Activated CD4-positive, alpha-beta T cell treated with anti-CD3 and anti-CD28 coated beads, Interleukin-2, amount 50 U/mL, for 1 hour (primary cell): ENCODE measurements around the gene CEP131.

Experiments used
- DNase-seq: peaks from one replicate; pipeline ENCODE4 v3.0.0-alpha.2; 2020

CEP131 gene

DNA sequence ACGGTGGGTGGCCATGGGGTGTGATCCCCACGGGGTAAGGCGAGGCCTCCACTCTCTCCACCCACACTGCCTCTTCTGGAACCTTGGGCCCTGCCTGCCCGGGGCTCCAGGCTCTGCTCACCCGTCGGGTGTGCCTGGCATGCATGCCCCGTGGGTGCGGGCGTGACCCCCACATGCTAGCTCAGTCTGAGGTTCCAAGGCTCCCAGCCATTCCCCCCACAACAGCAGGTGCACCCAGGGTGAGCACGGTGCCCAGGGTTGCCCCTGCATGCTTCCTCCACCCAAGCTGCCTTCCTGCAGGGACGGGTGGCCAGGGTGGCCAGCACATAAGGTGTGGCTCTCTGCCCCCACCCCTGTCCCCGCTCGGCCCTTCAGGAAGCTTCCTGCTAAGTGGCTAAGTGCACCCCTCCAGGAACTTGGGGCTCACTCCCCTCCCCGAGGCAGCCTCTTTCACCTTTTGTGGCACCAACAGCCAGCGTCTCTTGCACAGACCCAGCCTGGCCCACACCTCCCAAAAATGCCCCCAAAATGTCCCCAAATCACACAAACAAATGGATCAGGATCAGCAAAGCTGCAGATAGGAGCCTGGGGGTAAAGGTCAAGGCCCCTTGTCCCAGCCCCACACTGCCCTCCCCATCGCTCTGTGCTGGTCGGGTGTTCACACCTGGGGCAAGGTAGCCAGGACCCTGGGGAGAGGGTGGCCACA is 78.9 kb downstream of the CEP131 start:
- no peak for DNase-seq

- DNase-seq, result no peak
These were observed 79.6 kb downstream of the CEP131 start for GRCh38 chr17:81143200-81143527.

- peak; percentile 62 for DNase-seq
These were observed 80.2 kb downstream of the CEP131 start for GRCh38 chr17:81142301-81143199.

DNA sequence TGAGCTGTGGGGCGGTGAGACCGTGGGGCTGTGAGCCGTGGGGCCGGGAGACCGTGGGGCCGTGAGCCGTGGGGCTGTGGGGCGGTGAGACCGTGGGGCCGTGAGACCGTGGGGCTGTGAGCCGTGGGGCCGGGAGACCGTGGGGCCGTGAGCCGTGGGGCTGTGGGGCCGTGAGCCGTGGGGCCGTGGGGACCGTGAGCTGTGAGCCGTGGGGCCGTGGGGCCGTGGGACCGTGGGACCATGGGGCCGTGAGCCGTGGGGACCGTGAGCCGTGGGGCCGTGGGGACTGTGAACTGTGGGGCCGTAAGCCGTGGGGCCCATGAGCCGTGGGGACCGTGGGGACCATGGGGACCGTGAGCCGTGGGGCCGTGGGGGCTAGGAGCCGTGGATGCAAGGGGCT is 82.1 kb downstream of the CEP131 start:
- DNase-seq, result no peak

GRCh38 chr17:81140018-81140417 is 82.7 kb downstream of the CEP131 start:
- no peak for DNase-seq
